Astrocyte (in vitro differentiated cells and primary cell): ENCODE results near the gene BRMS1L.

ENCODE experiments used
- EZH2 ChIP-seq: IDR thresholded peaks from 2 replicates; pipeline ENCODE4 v1.6.1; 2012; ENCODE audit warnings: mild to moderate bottlenecking, low read length, inconsistent platforms; ENCODE audit not compliant: insufficient read depth
- TF ChIP-seq, protein P1 (sequence below): IDR thresholded peaks from 2 replicates; pipeline ENCODE4 v1.5.1; 2011; ENCODE audit warnings: low read depth, mild to moderate bottlenecking, inconsistent platforms, low read length, moderate library complexity; ENCODE audit not compliant: insufficient read depth

DNA sequence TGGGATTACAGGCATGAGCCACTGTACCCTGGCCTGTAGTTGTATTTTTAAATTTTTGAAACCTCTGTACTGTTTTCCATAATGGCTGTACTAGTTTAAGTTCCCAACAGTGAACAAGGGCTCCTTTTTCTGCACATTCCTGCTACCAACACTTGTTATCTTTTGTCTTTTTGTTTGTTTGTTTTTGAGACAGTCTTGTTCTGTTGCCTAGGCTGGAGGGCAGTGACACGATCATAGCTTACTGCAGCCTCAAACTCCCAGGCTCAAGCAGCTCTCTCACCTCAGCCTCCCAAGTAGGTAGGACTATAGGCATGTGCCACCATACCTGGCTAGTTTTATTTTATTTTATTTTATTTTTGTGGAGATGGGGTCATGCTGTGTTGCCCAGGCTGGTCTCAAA lies 23.0 kb downstream of the BRMS1L start:
- TF ChIP-seq, protein P1, sequence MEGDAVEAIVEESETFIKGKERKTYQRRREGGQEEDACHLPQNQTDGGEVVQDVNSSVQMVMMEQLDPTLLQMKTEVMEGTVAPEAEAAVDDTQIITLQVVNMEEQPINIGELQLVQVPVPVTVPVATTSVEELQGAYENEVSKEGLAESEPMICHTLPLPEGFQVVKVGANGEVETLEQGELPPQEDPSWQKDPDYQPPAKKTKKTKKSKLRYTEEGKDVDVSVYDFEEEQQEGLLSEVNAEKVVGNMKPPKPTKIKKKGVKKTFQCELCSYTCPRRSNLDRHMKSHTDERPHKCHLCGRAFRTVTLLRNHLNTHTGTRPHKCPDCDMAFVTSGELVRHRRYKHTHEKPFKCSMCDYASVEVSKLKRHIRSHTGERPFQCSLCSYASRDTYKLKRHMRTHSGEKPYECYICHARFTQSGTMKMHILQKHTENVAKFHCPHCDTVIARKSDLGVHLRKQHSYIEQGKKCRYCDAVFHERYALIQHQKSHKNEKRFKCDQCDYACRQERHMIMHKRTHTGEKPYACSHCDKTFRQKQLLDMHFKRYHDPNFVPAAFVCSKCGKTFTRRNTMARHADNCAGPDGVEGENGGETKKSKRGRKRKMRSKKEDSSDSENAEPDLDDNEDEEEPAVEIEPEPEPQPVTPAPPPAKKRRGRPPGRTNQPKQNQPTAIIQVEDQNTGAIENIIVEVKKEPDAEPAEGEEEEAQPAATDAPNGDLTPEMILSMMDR, result no peak
- TF ChIP-seq EZH2, result no peak
